HEK293T (cell line): ENCODE results near the gene TCN2.

Source experiments
- ELF4 ChIP-seq: fragments of 450-650 bp; IDR thresholded peaks from 2 replicates; pipeline ENCODE4 v1.6.1; 2017; ENCODE audit warnings: antibody characterized with exemption
- FOXK2 ChIP-seq: fragments of 450-650 bp; IDR thresholded peaks from 2 replicates; pipeline ENCODE4 v1.6.1; 2016; ENCODE audit warnings: mild to moderate bottlenecking
- HDGF ChIP-seq: fragments of 450-650 bp; IDR thresholded peaks from 2 replicates; pipeline ENCODE4 v1.6.1; 2017; ENCODE audit warnings: antibody characterized with exemption, borderline replicate concordance
- L3MBTL2 ChIP-seq: fragments of 450-650 bp; conservative IDR thresholded peaks from 2 replicates; pipeline ENCODE4 v1.6.1; 2016; ENCODE audit warnings: mild to moderate bottlenecking
- LEF1 ChIP-seq: fragments of 450-650 bp; IDR thresholded peaks from 2 replicates; pipeline ENCODE4 v1.6.1; 2017; ENCODE audit warnings: mild to moderate bottlenecking, borderline replicate concordance
- PKNOX1 ChIP-seq: fragments of 450-650 bp; IDR thresholded peaks from 2 replicates; pipeline ENCODE4 v1.6.1; 2016
- SP1 ChIP-seq: fragments of 450-650 bp; IDR thresholded peaks from 2 replicates; pipeline ENCODE4 v1.6.1; 2017

DNA sequence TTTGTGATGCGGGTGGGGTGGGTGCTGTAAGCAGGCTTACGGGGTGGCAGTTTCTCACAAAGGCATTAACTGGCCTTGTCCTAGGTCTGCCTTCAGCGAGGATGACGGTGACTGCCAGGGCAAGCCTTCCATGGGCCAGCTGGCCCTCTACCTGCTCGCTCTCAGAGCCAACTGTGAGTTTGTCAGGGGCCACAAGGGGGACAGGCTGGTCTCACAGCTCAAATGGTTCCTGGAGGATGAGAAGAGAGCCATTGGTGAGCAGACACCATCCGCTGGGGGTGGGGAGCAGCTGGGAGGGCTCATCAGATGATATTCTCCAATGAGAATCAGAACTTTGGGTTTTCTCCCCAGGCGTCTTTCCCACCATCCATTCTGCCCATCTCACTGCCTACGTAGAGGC, 5.8 kb downstream of the TCN2 start:
- TF ChIP-seq ELF4 (no peak), HDGF (no peak), SP1 (no peak), L3MBTL2 (no peak), FOXK2 (no peak), PKNOX1 (no peak), LEF1 (no peak)
